ENCODE measurements around the gene HNRNPU. TPM values are rescaled to one million over a fixed set of nuclear protein-coding genes. Genes with fewer than 3 reads are reported as not detected.

The HNRNPU gene
- total and polyA plus RNA-seq, 2 of the 13 experiments (the other 11 are each of a cell fraction or from before 2014, with no cell fraction given) = 101 to 508 TPM

GRCh38 chr1:244817415-244817894 is 46.9 kb downstream of the HNRNPU start (continued):
- TF ChIP-seq, protein P1, sequence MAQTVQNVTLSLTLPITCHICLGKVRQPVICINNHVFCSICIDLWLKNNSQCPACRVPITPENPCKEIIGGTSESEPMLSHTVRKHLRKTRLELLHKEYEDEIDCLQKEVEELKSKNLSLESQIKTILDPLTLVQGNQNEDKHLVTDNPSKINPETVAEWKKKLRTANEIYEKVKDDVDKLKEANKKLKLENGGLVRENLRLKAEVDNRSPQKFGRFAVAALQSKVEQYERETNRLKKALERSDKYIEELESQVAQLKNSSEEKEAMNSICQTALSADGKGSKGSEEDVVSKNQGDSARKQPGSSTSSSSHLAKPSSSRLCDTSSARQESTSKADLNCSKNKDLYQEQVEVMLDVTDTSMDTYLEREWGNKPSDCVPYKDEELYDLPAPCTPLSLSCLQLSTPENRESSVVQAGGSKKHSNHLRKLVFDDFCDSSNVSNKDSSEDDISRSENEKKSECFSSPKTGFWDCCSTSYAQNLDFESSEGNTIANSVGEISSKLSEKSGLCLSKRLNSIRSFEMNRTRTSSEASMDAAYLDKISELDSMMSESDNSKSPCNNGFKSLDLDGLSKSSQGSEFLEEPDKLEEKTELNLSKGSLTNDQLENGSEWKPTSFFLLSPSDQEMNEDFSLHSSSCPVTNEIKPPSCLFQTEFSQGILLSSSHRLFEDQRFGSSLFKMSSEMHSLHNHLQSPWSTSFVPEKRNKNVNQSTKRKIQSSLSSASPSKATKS (CRISPR knock-in tag; IDR thresholded peaks at IDR 0.05) = no peak
- TF ChIP-seq SMAD9 (CRISPR knock-in tag; IDR thresholded peaks at IDR 0.05) (no peak), EHMT2 (IDR thresholded peaks at IDR 0.05; ENCODE audit: borderline replicate concordance, low read depth, low read length) (0 out of 2 replicates have a peak, but pooled peaks have one; percentile 33), RARA (CRISPR knock-in tag; IDR thresholded peaks at IDR 0.05) (peak; percentile 49; the same call in 1 of the 2 replicates), ZFAT (CRISPR knock-in tag; conservative IDR thresholded peaks at IDR 0.05) (no peak), RXRB (CRISPR knock-in tag; IDR thresholded peaks at IDR 0.05; ENCODE audit: borderline replicate concordance) (peak; percentile 52), RBM39 (IDR thresholded peaks at IDR 0.05; ENCODE audit: low read depth, low read length, poor library complexity, severe bottlenecking) (no peak), ZNF292 (CRISPR knock-in tag; IDR thresholded peaks at IDR 0.05; ENCODE audit: borderline replicate concordance, low read depth) (peak; percentile 41; the same call in 1 of the 2 replicates), ZNF577 (CRISPR knock-in tag; IDR thresholded peaks at IDR 0.05; ENCODE audit: borderline replicate concordance, low read depth) (no peak), CBX5 (CRISPR knock-in tag; IDR thresholded peaks at IDR 0.05; ENCODE audit: borderline replicate concordance) (no peak), ZNF883 (CRISPR knock-in tag; IDR thresholded peaks at IDR 0.05; ENCODE audit: not compliant biosample characterization) (no peak), GMEB2 (CRISPR knock-in tag; IDR thresholded peaks at IDR 0.05; ENCODE audit: low read depth) (no peak)
- TF ChIP-seq, protein P2, sequence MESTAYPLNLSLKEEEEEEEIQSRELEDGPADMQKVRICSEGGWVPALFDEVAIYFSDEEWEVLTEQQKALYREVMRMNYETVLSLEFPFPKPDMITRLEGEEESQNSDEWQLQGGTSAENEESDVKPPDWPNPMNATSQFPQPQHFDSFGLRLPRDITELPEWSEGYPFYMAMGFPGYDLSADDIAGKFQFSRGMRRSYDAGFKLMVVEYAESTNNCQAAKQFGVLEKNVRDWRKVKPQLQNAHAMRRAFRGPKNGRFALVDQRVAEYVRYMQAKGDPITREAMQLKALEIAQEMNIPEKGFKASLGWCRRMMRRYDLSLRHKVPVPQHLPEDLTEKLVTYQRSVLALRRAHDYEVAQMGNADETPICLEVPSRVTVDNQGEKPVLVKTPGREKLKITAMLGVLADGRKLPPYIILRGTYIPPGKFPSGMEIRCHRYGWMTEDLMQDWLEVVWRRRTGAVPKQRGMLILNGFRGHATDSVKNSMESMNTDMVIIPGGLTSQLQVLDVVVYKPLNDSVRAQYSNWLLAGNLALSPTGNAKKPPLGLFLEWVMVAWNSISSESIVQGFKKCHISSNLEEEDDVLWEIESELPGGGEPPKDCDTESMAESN (CRISPR knock-in tag; conservative IDR thresholded peaks at IDR 0.05) = no peak
- TF ChIP-seq, protein P3, sequence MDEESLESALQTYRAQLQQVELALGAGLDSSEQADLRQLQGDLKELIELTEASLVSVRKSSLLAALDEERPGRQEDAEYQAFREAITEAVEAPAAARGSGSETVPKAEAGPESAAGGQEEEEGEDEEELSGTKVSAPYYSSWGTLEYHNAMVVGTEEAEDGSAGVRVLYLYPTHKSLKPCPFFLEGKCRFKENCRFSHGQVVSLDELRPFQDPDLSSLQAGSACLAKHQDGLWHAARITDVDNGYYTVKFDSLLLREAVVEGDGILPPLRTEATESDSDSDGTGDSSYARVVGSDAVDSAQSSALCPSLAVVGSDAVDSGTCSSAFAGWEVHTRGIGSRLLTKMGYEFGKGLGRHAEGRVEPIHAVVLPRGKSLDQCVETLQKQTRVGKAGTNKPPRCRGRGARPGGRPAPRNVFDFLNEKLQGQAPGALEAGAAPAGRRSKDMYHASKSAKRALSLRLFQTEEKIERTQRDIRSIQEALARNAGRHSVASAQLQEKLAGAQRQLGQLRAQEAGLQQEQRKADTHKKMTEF (CRISPR knock-in tag; IDR thresholded peaks at IDR 0.05) = no peak; the same call in 1 of the 2 replicates
- TF ChIP-seq, protein P4, sequence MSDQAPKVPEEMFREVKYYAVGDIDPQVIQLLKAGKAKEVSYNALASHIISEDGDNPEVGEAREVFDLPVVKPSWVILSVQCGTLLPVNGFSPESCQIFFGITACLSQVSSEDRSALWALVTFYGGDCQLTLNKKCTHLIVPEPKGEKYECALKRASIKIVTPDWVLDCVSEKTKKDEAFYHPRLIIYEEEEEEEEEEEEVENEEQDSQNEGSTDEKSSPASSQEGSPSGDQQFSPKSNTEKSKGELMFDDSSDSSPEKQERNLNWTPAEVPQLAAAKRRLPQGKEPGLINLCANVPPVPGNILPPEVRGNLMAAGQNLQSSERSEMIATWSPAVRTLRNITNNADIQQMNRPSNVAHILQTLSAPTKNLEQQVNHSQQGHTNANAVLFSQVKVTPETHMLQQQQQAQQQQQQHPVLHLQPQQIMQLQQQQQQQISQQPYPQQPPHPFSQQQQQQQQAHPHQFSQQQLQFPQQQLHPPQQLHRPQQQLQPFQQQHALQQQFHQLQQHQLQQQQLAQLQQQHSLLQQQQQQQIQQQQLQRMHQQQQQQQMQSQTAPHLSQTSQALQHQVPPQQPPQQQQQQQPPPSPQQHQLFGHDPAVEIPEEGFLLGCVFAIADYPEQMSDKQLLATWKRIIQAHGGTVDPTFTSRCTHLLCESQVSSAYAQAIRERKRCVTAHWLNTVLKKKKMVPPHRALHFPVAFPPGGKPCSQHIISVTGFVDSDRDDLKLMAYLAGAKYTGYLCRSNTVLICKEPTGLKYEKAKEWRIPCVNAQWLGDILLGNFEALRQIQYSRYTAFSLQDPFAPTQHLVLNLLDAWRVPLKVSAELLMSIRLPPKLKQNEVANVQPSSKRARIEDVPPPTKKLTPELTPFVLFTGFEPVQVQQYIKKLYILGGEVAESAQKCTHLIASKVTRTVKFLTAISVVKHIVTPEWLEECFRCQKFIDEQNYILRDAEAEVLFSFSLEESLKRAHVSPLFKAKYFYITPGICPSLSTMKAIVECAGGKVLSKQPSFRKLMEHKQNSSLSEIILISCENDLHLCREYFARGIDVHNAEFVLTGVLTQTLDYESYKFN (CRISPR knock-in tag; conservative IDR thresholded peaks at IDR 0.05) = peak; percentile 90
- TF ChIP-seq, protein P5, sequence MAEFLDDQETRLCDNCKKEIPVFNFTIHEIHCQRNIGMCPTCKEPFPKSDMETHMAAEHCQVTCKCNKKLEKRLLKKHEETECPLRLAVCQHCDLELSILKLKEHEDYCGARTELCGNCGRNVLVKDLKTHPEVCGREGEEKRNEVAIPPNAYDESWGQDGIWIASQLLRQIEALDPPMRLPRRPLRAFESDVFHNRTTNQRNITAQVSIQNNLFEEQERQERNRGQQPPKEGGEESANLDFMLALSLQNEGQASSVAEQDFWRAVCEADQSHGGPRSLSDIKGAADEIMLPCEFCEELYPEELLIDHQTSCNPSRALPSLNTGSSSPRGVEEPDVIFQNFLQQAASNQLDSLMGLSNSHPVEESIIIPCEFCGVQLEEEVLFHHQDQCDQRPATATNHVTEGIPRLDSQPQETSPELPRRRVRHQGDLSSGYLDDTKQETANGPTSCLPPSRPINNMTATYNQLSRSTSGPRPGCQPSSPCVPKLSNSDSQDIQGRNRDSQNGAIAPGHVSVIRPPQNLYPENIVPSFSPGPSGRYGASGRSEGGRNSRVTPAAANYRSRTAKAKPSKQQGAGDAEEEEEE (CRISPR knock-in tag; IDR thresholded peaks at IDR 0.05; ENCODE audit: borderline replicate concordance) = no peak

Measured in HepG2 (cell line).